WERI-Rb-1 (cell line): ENCODE measurements around the gene VKORC1L1.

ENCODE experiments used
- DNase-seq: peaks from one replicate; pipeline ENCODE4 v3.0.0-alpha.2; 2020
- H3K27ac ChIP-seq: fragments of 250-450 bp; sonication (Bioruptor Pico); 2 replicates; pipeline ENCODE4 v1.5.1; 2020; ENCODE audit warnings: mild to moderate bottlenecking, moderate library complexity
- H3K27me3 ChIP-seq: fragments of 250-450 bp; sonication (Bioruptor Pico); 2 replicates; pipeline ENCODE4 v1.5.1; 2021; ENCODE audit warnings: mild to moderate bottlenecking, low read depth, moderate library complexity; ENCODE audit not compliant: insufficient read depth, severe bottlenecking
- H3K36me3 ChIP-seq: fragments of 250-450 bp; sonication (Bioruptor Pico); 2 replicates; pipeline ENCODE4 v1.5.1; 2020; ENCODE audit warnings: mild to moderate bottlenecking, moderate library complexity
- H3K4me3 ChIP-seq: 2 replicates; pipeline ENCODE4 v1.5.1; 2011; ENCODE audit warnings: low read depth, mild to moderate bottlenecking, control low read depth, low read length
- H3K9me3 ChIP-seq: fragments of 250-450 bp; sonication (Bioruptor Pico); 2 replicates; pipeline ENCODE4 v1.5.1; 2021; ENCODE audit warnings: mild to moderate bottlenecking, moderate library complexity; ENCODE audit not compliant: severe bottlenecking
- CTCF ChIP-seq: IDR thresholded peaks from 2 replicates; pipeline ENCODE4 v1.5.1; 2011; ENCODE audit warnings: low read depth, mild to moderate bottlenecking, control low read depth, inconsistent platforms, low read length

Gene VKORC1L1

GRCh38 chr7:65974191-65974801 is 101.4 kb downstream of the VKORC1L1 start:
- no peak for DNase-seq

DNA sequence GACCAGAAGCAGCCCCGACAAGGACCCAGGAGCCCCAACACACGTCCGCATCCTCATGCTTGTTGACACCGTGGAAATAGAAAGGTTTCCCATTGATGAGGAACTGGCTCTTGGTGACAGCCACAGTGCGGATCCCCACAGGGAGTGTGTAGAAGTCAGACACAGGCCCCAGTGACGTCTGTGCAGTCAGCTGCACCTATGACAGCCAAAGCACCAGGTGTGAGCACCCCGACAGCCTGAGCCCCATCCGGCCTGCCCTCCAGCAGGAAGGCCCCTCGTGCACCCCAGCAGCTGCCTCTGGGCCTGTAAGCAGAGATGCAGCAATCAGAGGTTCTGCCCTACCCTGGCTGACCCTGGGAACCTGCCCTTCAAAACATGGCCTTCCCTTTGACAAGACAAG is 102.0 kb downstream of the VKORC1L1 start:
- no peak overlapping the region for H3K4me3 ChIP-seq
- DNase-seq = no peak
- H3K36me3 ChIP-seq = peaks cover 97% of the 10 kb centered on the region
- no peak for TF ChIP-seq CTCF
- H3K9me3 ChIP-seq = no peaks in the 10 kb centered on the region
- no peak overlapping the region for H3K27ac ChIP-seq
- no peaks in the 10 kb centered on the region for H3K27me3 ChIP-seq

More at GRCh38 chr7:65974191-65974801, 101.4 kb downstream of the VKORC1L1 start:
- TF ChIP-seq CTCF = no peak
- no peak overlapping the region for H3K27ac ChIP-seq
- no peaks in the 10 kb centered on the region for H3K9me3 ChIP-seq
- peaks cover 98% of the 10 kb centered on the region for H3K36me3 ChIP-seq
- H3K27me3 ChIP-seq = no peaks in the 10 kb centered on the region
- H3K4me3 ChIP-seq = no peak overlapping the region

DNA sequence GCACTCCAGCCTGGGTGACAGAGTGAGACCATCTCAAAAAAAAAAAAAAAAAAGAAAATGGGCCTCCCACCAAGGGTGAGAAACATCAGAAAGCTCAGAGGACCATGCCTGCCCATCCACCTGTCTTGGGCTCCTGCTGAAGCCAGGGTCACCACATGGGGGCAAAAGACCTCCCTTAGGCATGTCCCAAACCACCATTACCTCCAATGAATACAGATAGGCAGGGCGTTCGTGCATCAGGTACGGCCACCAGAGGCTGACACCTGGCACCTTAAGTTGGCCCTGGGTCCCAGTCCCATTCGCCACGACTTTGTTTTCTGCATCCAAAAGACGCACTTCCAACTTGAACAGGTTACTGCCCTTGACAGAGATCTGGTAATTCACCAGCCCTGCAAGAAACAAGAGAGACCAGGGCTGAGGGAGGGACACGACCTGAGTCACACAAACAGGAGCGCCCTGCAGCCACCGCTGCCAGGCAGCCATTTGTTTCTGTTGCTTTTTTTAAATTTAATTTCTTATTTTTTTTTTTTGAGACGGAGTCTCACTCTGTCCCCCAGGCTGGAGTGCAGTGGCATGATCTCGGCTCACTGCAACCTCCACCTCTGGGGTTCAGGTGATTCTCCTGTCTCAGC is 103.1 kb downstream of the VKORC1L1 start:
- H3K9me3 ChIP-seq = no peaks in the 10 kb centered on the region
- H3K27me3 ChIP-seq = no peaks in the 10 kb centered on the region
- H3K4me3 ChIP-seq = no peak overlapping the region
- no peak for DNase-seq
- H3K27ac ChIP-seq = no peak overlapping the region
- TF ChIP-seq CTCF = no peak; the same call in 1 of the 2 replicates
- H3K36me3 ChIP-seq = peaks cover 93% of the 10 kb centered on the region

GRCh38 chr7:65976659-65977196 is 103.9 kb downstream of the VKORC1L1 start:
- H3K27ac ChIP-seq = no peak overlapping the region
- H3K27me3 ChIP-seq = no peaks in the 10 kb centered on the region
- no peak for DNase-seq
- H3K9me3 ChIP-seq = no peaks in the 10 kb centered on the region
- no peak overlapping the region for H3K4me3 ChIP-seq
- peaks cover 86% of the 10 kb centered on the region for H3K36me3 ChIP-seq
- TF ChIP-seq CTCF = no peak

DNA sequence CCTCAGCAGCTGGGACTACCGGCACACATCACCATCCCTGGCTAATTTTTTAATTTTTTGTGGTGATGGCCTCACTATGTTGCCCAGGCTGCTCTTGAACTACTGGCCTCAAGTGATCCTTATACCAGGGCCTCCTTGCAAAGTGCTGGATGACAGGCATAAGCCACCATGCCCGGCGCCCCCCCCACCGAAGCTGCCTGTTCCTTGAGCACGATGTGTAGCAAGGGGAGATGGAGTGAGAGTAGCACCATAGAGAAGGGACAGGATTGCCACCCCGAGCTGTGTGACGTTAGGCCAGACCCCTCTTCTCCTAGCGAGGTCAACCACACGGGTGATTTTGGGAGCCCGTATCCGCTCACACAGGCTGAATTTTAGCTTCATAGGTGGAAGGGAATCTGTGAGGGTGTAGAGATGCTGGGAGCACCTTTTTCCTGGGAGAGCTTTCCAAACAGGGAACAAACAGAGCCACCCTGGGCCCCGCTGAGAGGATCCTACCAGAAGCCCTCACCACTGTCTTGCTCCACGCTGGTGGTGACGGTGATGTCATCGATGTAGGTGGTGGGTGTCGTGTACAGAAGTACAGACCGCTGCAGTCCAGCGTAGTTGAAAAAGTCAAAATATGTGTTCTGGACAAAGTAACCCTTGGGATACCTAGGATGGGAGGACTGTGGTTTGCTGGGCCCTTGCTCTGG is 106.2 kb downstream of the VKORC1L1 start:
- H3K27ac ChIP-seq = no peak overlapping the region
- peaks cover 65% of the 10 kb centered on the region for H3K36me3 ChIP-seq
- no peaks in the 10 kb centered on the region for H3K27me3 ChIP-seq
- H3K9me3 ChIP-seq = no peaks in the 10 kb centered on the region
- TF ChIP-seq CTCF = no peak
- DNase-seq = no peak
- no peak overlapping the region for H3K4me3 ChIP-seq
